GM18858 (cell line): ENCODE measurements around the gene METTL8.

Experiments
- ATAC-seq: cut with Tn5 transposase; IDR thresholded peaks from one replicate; pipeline ENCODE4 v1.9.1; 2021; ENCODE audit not compliant: unreplicated experiment

Gene METTL8

DNA sequence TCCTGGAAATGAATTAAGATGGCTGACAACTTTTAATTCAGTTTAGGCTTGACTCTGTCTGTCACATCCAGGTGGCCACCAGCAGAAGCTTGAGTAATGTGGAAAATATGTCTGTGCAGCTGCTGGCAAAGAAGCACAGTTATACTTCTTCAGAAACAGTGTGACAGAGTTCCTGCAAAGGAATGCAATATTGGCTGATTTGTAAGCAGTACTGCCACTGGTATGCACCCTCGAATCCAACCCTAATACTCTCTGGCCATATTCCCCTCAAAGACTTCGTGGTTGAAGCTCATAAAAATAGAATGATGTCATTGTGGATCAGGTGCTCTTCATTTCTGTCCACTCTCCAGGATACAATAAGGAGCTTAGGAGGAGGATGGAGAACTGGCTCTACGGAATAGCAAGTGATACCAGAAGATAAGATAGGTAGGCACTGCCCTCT is 86.2 kb downstream of the METTL8 start:
- ATAC-seq, result no peak

DNA sequence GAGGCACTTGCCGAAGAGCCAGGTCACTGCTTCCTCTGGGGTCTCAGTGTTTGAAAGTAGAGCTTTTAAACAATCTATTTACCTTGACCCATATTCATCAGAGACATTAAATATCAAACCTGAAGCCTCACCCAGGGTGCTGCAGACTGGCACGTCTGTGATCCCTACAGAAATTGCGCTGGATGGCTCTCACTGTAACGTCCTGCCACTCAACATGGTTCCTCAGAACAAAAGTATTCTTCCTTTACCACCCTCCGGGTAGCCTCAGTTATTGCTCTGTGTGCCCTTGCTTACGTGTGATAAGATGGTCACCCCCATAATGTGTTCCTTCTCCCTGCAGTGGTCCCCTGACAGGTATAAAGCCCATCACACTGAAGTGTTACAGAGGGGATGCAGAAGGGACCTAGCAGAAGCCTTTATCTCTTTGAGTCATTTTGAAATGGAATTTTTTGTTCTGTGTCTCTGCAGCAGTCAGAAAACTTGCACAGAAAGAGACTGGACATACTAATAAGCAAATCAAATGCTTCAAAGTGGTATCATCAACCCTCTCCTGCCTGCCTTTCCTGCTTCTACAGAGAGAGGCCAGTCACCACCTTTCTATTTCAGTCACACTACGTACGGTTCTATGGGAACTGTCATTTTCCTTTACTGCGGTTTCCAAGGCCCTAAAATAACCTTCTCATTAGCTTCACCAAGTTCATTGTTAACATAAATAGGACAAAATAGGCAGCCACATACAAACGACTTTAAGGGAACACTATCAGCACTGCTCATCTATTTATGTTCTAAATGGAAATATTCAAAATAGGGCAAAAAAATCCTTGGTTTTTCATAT is 86.8 kb downstream of the METTL8 start:
- no peak for ATAC-seq

DNA sequence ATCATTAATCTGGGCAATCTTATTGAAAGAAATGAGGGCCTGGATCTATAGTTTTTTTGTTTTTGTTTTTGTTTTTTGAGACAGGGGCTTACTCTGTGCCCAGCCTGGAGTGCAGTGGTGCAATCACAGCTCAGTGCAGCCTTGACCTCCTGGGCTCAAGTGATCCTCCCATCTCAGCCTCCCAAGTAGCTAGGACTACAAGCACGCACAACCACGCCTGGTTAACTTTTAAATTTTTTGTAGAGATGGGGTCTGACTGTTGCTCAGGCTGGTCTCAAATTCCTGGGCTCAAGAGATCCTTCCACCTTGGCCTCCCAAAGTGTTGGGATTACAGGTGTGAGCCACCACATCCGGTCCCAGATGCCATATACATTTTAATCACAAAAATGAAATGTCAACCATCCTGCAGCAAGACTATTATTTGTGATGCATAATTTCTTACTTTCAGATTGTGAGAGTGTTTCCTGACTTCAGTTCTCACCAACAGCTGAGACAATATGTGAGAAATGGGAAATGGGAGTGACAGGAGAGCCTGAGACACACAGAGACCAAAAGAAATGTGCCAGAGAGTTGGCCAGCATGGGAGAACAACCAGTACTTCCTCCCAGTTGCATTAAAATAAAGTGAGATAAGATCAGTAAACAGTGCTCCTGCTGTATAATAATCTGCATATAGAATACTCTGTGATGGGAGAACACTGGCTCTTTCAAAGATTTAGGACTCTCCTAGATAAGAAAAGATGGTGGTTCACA is 87.6 kb downstream of the METTL8 start:
- ATAC-seq, result no peak

DNA sequence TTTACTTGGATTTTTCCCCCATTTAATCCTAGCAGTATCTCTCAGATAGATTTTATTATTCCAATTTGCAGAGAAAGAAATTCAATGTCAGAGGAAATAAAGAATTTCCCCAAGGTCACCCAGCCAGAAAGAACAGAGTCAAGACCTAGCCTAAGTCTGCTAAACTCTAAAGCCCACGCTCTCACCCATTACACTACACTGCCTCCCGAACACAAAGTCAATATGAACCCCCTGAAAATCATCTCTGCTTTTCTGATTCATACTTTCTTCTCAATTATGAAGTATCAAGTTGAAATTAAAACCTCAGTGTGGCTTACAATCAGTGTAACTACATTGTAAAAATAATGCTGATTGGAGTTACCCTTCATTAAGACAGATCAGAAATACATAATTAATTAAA is 89.6 kb downstream of the METTL8 start:
- ATAC-seq, result no peak

DNA sequence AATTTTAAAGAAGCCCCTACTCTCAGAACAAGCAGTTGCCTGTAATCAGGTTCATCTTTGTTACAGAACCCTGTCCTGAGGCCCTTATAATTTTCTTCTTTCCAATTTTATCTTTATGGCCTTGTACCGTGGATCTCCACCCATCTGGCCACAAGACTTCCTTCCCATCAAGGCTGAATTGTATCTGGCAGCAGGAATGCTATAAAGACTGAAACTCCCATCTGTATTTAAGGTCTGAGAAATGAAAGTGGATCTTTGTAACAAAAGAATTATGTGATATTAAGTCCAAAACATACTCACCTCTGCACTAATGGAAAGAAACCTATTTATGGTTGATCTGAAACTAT is 91.8 kb downstream of the METTL8 start:
- ATAC-seq, result no peak

DNA sequence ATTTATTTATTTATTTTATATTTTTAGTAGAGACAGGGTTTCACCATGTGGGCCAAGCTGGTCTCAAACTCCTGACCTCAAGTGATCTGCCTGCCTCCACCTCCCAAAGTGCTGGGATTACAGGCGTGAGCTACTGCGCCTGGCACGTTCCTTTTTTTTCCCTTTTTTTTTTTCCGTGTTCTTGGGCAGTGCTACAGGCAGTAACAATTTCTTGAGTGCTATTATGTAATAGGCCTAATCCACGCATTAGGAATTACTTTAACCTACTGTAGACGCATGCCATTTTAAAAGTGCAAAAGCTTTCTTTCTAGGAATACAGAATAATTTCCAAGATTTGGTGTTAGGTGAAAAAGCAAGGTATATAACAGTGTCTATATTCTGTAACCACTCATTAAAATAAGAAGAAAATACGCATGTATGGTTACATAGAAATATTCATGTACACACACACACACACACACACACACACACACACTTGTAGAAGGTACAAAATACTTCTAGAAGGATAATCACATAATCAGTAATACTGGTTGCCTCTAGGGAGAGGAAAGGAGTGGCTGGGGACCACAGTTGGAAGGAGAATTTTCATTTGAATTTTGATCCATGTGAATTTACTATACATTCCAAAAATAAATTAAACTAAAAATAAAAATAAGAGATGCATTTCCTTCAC is 92.3 kb downstream of the METTL8 start:
- ATAC-seq, result no peak

DNA sequence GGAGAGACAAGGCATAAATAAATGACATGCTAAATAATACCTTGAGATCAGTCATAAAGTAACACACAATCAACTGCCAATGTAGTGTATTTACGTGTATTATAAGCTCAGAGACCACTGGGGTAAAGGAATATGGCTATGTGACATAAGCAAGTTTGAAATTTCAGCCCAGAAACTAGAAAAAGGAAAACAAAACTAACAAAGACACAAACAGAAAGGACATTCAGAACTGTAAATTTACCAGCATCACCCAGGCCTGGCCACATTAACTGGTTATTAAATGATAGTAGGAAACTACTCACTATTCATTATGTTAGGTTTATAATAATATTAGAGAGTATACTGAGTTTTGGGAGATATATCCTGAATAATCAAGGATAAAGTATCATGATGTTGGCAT is 98.8 kb downstream of the METTL8 start:
- ATAC-seq, result no peak

DNA sequence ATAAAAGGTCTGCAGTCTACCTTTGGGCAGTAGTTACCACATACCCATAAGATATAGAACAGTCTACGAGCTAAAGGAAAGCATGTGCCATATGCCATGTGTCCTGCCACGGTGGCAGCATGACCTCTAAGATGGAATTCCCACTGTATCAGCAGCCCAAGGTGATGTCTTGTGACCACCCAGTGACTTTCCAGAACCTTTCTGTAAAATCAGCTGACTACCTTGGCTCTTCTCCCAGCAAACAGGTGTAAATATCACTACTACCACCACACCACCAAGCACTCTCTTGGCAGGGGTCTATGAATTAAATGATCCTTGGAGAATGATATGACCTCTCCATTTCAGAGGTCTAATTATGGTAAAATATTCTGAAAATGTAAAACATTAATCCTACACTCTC is 99.6 kb downstream of the METTL8 start:
- no peak for ATAC-seq

DNA sequence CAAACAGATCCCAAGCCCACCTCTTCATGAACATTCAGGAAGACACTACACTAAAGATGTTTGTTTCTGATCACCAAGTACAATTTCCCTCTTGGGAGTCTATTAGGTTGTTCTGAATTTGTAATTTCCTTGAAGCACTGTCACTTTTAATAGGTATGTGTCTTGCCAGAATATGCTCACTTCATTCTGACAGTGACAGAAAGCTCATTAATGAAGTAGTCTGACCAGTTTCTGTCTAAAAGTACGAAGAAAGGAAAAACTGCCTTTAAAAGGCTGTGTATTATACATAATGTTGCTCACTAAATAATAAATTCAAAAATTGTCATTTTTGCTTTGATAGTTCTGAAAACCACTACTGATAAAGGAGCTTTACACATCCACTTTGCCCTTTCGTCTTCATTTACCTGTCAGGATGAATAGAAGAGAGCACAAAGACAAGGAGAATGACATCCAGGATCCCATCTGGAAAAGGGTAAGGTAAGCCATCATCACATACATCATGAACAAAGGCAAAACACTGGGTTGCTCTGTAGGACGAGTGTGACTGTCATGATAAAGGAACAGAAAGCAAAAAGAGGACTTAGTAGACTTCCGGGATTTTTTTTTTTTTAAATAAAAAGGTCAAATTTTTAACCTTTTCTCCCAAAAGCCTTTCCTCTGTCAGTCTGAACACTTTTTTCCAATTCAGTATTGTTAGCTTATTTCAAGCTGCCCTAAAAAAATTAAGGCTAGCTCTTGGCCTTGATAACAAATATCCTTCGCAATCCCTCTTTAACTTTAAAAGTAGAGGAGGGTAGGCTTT is 103.4 kb downstream of the METTL8 start:
- ATAC-seq, result no peak

DNA sequence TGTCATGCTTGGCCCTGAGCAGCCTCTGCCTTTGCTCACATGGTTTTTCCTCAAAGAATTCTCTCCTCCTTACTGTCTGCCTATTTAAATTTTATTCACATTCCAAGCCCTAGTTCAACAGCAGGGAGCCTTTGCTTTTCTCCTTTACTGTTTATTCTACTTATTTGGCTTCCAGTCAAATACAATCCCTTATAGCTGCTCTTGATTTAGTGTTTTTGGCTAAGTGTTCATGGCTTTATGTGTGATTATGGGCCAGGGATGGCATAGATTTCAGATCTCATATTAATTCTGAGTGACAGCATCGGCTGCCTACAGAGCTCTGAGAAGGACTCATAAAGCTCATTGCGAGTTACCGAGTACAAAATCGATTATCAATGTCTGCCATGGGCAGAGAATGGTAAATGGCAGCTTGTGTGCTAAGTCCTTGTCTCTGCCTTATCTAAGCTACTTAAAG is 106.7 kb downstream of the METTL8 start:
- no peak for ATAC-seq

DNA sequence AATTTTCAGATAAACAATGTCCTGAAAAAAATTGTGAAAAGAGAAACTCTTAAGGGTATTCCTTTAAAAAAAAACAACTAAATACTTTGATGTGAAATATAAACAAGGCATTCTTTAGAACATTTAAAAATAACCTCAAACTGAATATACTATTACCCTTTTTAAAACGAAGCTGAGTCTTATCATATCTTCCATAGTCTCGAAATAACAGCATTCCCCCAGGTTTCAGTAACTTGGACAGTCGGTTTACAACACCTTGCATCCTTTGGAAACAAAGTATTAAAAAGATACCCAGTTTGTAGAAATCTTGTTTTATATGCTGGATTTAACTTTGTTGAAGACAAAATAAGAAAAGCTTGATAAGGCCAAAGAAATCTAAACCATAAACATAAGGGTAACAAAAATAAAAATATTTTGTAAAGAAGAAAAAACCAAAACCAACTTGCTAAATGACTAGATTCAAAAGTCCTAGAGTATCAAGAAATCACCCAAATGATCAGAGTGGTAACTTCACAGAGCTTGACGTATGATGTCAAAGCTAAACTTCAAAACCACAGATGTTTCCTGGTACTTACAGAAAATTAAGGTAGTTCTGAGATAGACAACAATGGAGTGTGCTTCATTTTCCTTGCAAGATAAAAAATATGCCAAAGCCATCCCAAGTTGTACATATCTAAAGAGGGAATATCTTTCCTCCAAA is 107.8 kb downstream of the METTL8 start:
- peak; percentile 52 for ATAC-seq

DNA sequence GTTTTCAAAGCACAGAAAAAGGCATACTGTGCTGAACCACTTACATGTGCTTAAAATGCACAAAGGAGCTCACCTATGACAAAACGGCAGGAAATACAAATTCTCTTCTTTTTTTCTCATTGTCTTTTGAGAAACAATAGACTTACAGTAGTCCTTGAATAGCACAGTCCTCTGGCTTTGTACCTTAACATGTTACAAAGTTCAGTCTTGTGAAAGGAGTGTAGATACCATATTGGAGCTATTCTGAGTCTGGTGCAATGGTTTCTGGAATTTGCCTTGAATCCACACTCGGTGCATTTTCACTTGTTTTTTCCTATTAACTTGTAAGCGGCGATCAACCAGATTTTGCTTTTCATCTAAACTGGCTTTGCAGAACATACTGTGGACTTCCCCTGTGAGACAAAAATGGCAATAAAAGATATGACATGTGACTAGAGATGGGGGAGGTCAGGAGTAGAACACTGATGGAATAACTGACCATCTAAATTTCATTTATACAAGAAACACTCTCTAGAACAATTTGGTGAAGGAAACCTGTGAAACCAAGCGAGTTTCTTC is 109.7 kb downstream of the METTL8 start:
- ATAC-seq, result no peak

DNA sequence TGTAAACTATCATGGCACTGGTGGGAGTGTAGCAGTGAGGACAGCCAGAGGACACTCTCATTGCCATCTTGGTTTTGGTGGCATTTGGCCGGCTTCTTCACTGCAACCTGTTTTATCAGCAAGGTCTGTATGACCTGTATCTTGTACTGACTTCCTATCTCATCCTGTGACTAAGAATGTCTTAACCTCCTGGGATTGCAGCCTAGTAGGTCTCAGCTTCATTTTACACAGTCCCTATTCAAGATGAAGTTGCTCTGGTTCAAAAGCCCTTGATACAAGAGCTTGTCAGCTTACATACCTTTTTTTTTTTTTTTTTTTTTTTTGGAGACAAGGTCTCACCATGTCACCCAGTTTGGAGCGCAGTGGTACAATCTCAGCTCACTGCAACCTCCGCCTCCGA is 110.9 kb downstream of the METTL8 start:
- no peak for ATAC-seq

DNA sequence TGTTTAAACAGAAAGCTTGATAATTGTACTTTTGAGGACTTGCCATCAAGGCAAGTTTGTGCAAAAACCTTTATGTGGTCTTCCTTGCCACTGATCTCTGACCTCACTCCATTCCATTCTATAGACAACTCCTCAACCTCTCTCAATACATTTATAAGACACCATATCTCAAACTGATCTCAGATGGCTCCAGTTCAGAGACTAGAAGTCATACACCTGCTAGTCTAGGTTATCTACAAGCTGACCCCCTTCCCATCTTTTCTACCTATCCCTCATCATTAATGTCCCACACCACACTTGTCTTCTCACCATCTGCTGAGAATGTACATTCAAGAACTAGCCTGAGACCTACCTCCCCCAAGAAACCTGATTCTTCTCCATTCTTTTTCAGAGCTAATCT is 113.1 kb downstream of the METTL8 start:
- ATAC-seq, result no peak

DNA sequence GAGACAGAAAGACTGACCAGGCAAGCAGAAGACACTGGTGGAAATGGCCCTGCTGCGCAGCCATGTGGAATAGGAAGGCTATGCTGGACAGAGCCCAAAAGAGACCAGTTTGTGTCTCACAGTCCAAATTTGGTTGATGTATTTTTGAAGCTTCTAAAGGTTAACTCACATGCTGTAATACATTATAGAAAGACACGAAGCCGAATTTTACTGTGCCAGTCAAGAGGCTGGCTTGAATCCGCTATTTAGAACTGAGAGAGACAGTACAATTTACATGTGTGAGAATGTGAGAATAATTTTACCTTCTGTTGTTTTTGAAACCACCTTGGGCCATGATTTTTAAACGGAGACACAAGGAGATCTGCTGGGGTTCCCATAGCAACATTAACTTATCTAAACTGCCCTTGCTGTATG is 113.6 kb downstream of the METTL8 start:
- peak; percentile 22 for ATAC-seq

DNA sequence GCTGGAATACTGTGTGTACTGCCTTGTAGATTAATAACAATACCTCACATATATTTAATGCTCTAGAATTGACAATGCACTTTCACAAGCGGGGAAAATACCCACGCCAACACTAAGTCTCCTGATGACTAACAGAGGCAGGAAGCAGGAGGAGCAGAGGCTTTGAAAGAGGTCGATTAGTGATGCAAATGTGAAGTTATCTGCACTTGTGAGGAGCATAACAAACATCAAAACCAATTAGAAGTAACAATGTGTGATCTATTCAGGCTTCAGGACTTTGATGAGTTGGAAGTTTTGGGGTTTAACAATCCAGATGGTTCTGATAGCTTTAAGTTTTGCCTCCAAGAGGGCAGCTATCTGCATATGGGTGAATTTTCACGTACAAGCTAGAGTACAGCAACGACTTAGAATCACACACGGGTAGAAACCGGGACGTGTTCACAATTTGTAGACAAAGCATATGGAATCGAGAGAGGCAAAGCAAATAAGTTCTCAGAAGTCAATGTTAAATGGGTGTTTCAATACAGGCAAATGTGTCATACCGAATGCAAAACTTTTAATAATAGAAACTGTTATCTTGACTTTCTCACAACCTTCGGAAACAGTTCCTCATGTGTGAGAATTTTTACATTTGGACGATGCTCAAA is 114.5 kb downstream of the METTL8 start:
- ATAC-seq, result peak; percentile 36

DNA sequence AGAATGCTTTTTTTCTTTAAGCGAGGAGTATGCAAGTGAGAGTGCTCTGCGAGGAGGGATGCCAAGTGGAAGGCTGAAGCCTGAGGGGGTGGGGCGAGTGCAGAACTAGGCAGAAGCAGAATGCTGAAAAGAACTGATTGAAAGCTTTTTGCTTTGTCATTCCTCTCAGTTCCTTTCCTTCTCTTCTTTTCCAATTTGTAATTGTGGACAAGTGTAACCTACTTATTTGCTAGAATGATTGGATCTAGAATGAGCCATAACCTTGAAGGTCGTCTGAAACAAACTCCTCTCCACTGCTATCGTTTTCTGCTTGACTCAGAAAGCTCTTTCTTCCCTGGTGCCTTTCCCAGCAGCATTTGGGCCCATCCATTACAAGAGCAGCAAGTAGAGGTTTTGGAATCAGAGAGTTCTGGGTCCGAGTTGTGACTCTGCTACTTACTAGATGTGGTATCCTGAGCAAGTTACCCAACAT is 115.3 kb downstream of the METTL8 start:
- no peak for ATAC-seq

DNA sequence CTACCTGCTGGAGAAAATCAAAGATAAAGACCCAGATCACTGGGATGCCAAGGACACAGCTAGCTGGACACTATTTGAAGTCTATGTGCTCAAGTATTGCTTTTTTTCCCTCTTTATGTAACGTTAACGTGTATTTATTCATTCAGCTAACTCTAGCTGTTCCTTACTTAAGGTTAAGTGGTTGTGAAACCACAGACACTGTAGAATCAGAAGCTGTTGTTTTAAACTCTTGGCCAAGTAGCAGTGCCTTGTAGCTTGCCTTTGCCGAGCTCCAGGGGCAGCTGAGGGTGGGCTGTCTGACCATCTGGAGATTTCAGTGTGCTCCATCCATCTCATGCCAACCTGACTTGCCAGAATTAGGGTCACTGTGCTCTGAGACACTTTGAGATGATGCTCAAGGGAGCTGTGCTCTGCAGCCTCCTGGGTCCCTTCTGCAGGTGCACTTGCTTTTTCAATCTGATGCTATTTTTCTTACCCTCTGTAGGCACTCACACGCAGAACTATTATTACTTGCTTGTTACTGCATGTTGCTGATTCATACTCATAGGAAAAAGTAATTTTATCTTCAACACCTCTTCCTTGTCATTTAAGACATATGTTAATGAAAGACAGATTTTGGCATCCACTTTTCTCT is 116.2 kb downstream of the METTL8 start:
- ATAC-seq, result peak; percentile 30

DNA sequence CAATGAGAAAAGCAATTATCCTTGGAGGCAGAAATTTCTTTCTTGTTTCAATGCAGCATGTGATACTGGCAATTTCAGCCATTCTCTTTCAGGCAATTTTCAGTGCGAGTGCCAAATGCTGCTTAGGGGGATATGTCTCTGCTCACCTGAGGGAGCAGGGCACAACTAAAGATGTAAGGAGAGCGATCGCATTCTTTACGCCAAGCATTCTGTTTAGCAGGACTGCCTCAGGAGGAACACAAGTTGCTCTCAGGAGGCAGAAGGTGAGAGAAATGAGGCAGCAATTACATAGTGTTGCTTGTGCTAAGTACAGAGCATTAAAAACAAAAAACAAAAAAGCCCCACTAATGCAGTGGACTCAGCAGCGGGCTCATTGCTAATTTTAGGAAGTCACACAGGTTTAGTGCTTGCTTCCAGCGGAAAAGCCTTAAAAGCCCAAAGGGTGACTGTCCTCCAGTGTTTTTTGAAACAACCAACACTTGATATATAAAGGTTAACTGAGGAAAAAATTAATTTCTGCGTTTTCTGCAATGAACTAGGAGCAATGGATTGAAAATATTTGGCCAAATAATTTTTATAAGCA is 116.9 kb downstream of the METTL8 start:
- no peak for ATAC-seq
